ENCODE results near the gene KRTAP22-2. TPM values are rescaled to one million over a fixed set of nuclear protein-coding genes. Genes with fewer than 3 reads are reported as not detected.

Gene KRTAP22-2
- total RNA-seq, 1 donor from 2014 or later = not detected

GRCh38 chr21:30629200-30629599 lies 39.0 kb upstream of the KRTAP22-2 start:
- Mint-ChIP-seq H3K27me3 (ENCODE audit: insufficient read depth, low read depth) (peaks cover 2% of the 10 kb centered on the region), H3K36me3 (no peaks in the 10 kb centered on the region), H3K9me3 (peaks cover 2% of the 10 kb centered on the region), H3K27ac (no peak overlapping the region), H3K4me1 (no peaks in the 10 kb centered on the region), H3K4me3 (no peak overlapping the region)
- Histone ChIP-seq H3K27ac (no peak overlapping the region), H3K4me3 (no peak overlapping the region), H3K36me3 (no peaks in the 10 kb centered on the region), H4K20me1 (ENCODE audit: low read depth) (no peaks in the 10 kb centered on the region), H3K9me3 (ENCODE audit: low read depth) (peaks cover 3% of the 10 kb centered on the region), H2AFZ (replicated peaks) (no peak overlapping the region), H3K4me2 (no peak overlapping the region), H3K4me1 (no peaks in the 10 kb centered on the region), H3K79me2 (ENCODE audit: low read depth) (no peaks in the 10 kb centered on the region), H3K27me3 (no peaks in the 10 kb centered on the region), H3F3A (ENCODE audit: low read depth) (no peaks in the 10 kb centered on the region), H3K9ac (no peak overlapping the region)
- no peak for DNase-seq (ENCODE audit: low spot score)
- no peak for TF ChIP-seq EZH2 (IDR thresholded peaks at IDR 0.05)
- TF ChIP-seq CTCF (IDR thresholded peaks at IDR 0.05) = no peak
- no peak for TF ChIP-seq EZH2phosphoT487 (IDR thresholded peaks at IDR 0.05)

- Mint-ChIP-seq H3K4me3 (no peak overlapping the region), H3K27me3 (ENCODE audit: insufficient read depth, low read depth) (peaks cover 2% of the 10 kb centered on the region), H3K36me3 (no peaks in the 10 kb centered on the region), H3K27ac (no peak overlapping the region), H3K4me1 (no peaks in the 10 kb centered on the region), H3K9me3 (peaks cover 3% of the 10 kb centered on the region)
- H3K9me3 ChIP-seq (ENCODE audit: low read depth) = peaks cover 3% of the 10 kb centered on the region
- no peak for TF ChIP-seq EZH2 (IDR thresholded peaks at IDR 0.05)
- no peak for TF ChIP-seq EZH2phosphoT487 (IDR thresholded peaks at IDR 0.05)
- H3K4me3 ChIP-seq = no peak overlapping the region
- H3K4me2 ChIP-seq = no peak overlapping the region
- no peaks in the 10 kb centered on the region for H3K27me3 ChIP-seq
- H3K4me1 ChIP-seq = no peaks in the 10 kb centered on the region
- H3K9ac ChIP-seq = no peak overlapping the region
- H3F3A ChIP-seq (ENCODE audit: low read depth) = no peaks in the 10 kb centered on the region
- no peak overlapping the region for H2AFZ ChIP-seq (replicated peaks)
- no peaks in the 10 kb centered on the region for H4K20me1 ChIP-seq (ENCODE audit: low read depth)
- H3K79me2 ChIP-seq (ENCODE audit: low read depth) = no peaks in the 10 kb centered on the region
- H3K36me3 ChIP-seq = no peaks in the 10 kb centered on the region
- DNase-seq (ENCODE audit: low spot score) = no peak
- no peak overlapping the region for H3K27ac ChIP-seq
Measured at GRCh38 chr21:30628109-30628508, 37.9 kb upstream of the KRTAP22-2 start.

GRCh38 chr21:30625449-30626165 lies 35.4 kb upstream of the KRTAP22-2 start:
- Histone ChIP-seq H3K36me3 (no peaks in the 10 kb centered on the region), H3K4me1 (no peaks in the 10 kb centered on the region), H3K9ac (no peak overlapping the region), H3K27me3 (no peaks in the 10 kb centered on the region), H4K20me1 (ENCODE audit: low read depth) (no peaks in the 10 kb centered on the region), H3K27ac (no peak overlapping the region), H3F3A (ENCODE audit: low read depth) (no peaks in the 10 kb centered on the region), H3K79me2 (ENCODE audit: low read depth) (no peaks in the 10 kb centered on the region), H3K4me3 (no peak overlapping the region), H3K9me3 (ENCODE audit: low read depth) (peaks cover 3% of the 10 kb centered on the region), H3K4me2 (no peak overlapping the region), H2AFZ (replicated peaks) (no peak overlapping the region)
- Mint-ChIP-seq H3K27me3 (ENCODE audit: insufficient read depth, low read depth) (peaks cover 2% of the 10 kb centered on the region), H3K27ac (no peak overlapping the region), H3K4me1 (no peaks in the 10 kb centered on the region), H3K4me3 (no peak overlapping the region), H3K9me3 (peaks cover 3% of the 10 kb centered on the region), H3K36me3 (no peaks in the 10 kb centered on the region)
- TF ChIP-seq EZH2phosphoT487 (IDR thresholded peaks at IDR 0.05) (no peak), CTCF (IDR thresholded peaks at IDR 0.05) (no peak), EZH2 (IDR thresholded peaks at IDR 0.05) (no peak)
- no peak for DNase-seq (ENCODE audit: low spot score)

- Mint-ChIP-seq H3K9me3 (peaks cover 3% of the 10 kb centered on the region), H3K36me3 (no peaks in the 10 kb centered on the region), H3K27ac (no peak overlapping the region), H3K4me3 (no peak overlapping the region), H3K27me3 (ENCODE audit: insufficient read depth, low read depth) (peaks cover 2% of the 10 kb centered on the region), H3K4me1 (no peaks in the 10 kb centered on the region)
- no peak overlapping the region for H3K4me3 ChIP-seq
- H3K4me1 ChIP-seq = no peaks in the 10 kb centered on the region
- H3K27ac ChIP-seq = no peak overlapping the region
- H3K79me2 ChIP-seq (ENCODE audit: low read depth) = no peaks in the 10 kb centered on the region
- no peak overlapping the region for H3K9ac ChIP-seq
- H3K36me3 ChIP-seq = no peaks in the 10 kb centered on the region
- H2AFZ ChIP-seq (replicated peaks) = no peak overlapping the region
- H3F3A ChIP-seq (ENCODE audit: low read depth) = no peaks in the 10 kb centered on the region
- H3K4me2 ChIP-seq = no peak overlapping the region
- H3K27me3 ChIP-seq = no peaks in the 10 kb centered on the region
- peaks cover 13% of the 10 kb centered on the region for H3K9me3 ChIP-seq (ENCODE audit: low read depth)
- no peak for DNase-seq (ENCODE audit: low spot score)
- no peaks in the 10 kb centered on the region for H4K20me1 ChIP-seq (ENCODE audit: low read depth)
- TF ChIP-seq CTCF (IDR thresholded peaks at IDR 0.05) = no peak
- no peak for TF ChIP-seq EZH2phosphoT487 (IDR thresholded peaks at IDR 0.05)
- no peak for TF ChIP-seq EZH2 (IDR thresholded peaks at IDR 0.05)
Measured at GRCh38 chr21:30623362-30623761, 33.2 kb upstream of the KRTAP22-2 start.

Measured in neural progenitor cell (in vitro differentiated cells).